PC-9 (cell line): ENCODE measurements around the gene SV2A.

ENCODE experiments used
- EZH2 ChIP-seq: fragments of 200-600 bp; sonication (generic); IDR thresholded peaks from 2 replicates; pipeline ENCODE4 v1.8.0; 2017; ENCODE audit warnings: antibody characterized with exemption, low read depth
- TF ChIP-seq, protein P1 (sequence below): fragments of 200-600 bp; sonication (generic); conservative IDR thresholded peaks from 2 replicates; pipeline ENCODE4 v1.6.1; 2017; ENCODE audit warnings: mixed run types, antibody characterized with exemption, mild to moderate bottlenecking, moderate library complexity

GRCh38 chr1:149886396-149887195 is 31.0 kb downstream of the SV2A start:
- TF ChIP-seq, protein P1, sequence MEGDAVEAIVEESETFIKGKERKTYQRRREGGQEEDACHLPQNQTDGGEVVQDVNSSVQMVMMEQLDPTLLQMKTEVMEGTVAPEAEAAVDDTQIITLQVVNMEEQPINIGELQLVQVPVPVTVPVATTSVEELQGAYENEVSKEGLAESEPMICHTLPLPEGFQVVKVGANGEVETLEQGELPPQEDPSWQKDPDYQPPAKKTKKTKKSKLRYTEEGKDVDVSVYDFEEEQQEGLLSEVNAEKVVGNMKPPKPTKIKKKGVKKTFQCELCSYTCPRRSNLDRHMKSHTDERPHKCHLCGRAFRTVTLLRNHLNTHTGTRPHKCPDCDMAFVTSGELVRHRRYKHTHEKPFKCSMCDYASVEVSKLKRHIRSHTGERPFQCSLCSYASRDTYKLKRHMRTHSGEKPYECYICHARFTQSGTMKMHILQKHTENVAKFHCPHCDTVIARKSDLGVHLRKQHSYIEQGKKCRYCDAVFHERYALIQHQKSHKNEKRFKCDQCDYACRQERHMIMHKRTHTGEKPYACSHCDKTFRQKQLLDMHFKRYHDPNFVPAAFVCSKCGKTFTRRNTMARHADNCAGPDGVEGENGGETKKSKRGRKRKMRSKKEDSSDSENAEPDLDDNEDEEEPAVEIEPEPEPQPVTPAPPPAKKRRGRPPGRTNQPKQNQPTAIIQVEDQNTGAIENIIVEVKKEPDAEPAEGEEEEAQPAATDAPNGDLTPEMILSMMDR = no peak
- no peak for TF ChIP-seq EZH2
